Ascending aorta (tissue), 2 donors: ENCODE results near the gene FASTK. TPM values are rescaled to one million over a fixed set of nuclear protein-coding genes. Genes with fewer than 3 reads are reported as not detected.

Experiments used
- DNase-seq, 2 donors: peaks; one replicate each; pipeline ENCODE4 v3.0.0-alpha.2; 2019; ENCODE audit warnings: low spot score in 2 of 2
- H3K27ac ChIP-seq, 2 donors: fragments of 200-600 bp; sonication (generic); one replicate each; pipeline ENCODE4 v1.5.1; 2016 to 2017; ENCODE audit warnings: mild to moderate bottlenecking in 1 of 2
- H3K27me3 ChIP-seq: fragments of 200-600 bp; sonication (generic); one replicate; pipeline ENCODE4 v1.5.1; 2017
- H3K36me3 ChIP-seq, 2 donors: fragments of 200-600 bp; sonication (generic); one replicate each; pipeline ENCODE4 v1.5.1; 2016
- H3K4me1 ChIP-seq, 2 donors: fragments of 200-600 bp; sonication (generic); one replicate each; pipeline ENCODE4 v1.5.1; 2016 to 2017; ENCODE audit warnings: mild to moderate bottlenecking in 1 of 2
- H3K4me3 ChIP-seq, 2 donors: fragments of 200-600 bp; sonication (generic); one replicate each; pipeline ENCODE4 v1.5.1; 2016 to 2017; ENCODE audit warnings: mild to moderate bottlenecking in 1 of 2
- H3K9me3 ChIP-seq, 2 donors: fragments of 200-600 bp; sonication (generic); one replicate each; pipeline ENCODE4 v1.5.1; 2016
- CTCF ChIP-seq, 3 experiments: fragments of 200-600 bp in 2 of 3; fragments of 450-650 bp in 1 of 3; sonication (generic) in 2 of 3; IDR thresholded peaks; one replicate each; pipeline ENCODE4 v1.5.1; 2016 to 2019; ENCODE audit warnings: antibody characterized with exemption in 3 of 3, mild to moderate bottlenecking in 1 of 3, moderate library complexity in 1 of 3
- intact Hi-C: fragments of 100-400 bp; cut with DNase I; formaldehyde crosslinking; loops from one replicate; pipeline ENCODE4 v1.15.1; 2023
- total RNA-seq: library from RNA; depleted of rRNA; stranded (reverse); fragments of >200 nt; gene quantifications from one replicate; pipeline ENCODE4 v1.1.0, GENCODE V29; 2016

FASTK gene
- total RNA-seq, 1 donor from 2014 or later, result 121 TPM

DNA sequence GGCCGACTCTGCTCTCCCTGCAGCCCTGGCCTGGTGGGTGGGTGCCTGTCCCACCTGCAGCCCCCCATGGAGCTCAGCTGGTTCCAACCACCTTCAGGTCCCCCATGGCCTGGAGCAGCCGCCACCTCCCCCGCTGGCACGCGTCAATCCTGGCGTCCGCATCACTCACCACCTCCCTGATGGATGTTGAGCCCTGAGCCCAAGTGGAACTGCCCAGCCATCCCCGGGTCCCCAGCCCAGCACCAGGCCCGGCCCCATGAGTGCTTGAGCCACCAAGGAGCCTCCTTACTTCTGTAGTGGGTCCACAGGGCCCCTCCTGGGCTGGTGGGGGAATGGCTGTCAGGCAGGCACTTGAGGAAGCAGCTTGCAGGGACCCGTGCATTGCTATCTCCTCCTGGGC is 20.3 kb upstream of the FASTK start:
- peak in 1 of 2 donors; percentile 60 for DNase-seq
- Histone ChIP-seq H3K36me3 (peaks cover 0 to 7% of the 10 kb centered on the region in 2 donors), H3K4me1 (no peaks in the 10 kb centered on the region), H3K27ac (no peak overlapping the region), H3K9me3 (no peaks in the 10 kb centered on the region), H3K4me3 (no peak overlapping the region), H3K27me3 (no peaks in the 10 kb centered on the region)
- TF ChIP-seq CTCF (IDR thresholded peaks at IDR 0.05), result no peak
- intact Hi-C loops, result no loop called here

DNA sequence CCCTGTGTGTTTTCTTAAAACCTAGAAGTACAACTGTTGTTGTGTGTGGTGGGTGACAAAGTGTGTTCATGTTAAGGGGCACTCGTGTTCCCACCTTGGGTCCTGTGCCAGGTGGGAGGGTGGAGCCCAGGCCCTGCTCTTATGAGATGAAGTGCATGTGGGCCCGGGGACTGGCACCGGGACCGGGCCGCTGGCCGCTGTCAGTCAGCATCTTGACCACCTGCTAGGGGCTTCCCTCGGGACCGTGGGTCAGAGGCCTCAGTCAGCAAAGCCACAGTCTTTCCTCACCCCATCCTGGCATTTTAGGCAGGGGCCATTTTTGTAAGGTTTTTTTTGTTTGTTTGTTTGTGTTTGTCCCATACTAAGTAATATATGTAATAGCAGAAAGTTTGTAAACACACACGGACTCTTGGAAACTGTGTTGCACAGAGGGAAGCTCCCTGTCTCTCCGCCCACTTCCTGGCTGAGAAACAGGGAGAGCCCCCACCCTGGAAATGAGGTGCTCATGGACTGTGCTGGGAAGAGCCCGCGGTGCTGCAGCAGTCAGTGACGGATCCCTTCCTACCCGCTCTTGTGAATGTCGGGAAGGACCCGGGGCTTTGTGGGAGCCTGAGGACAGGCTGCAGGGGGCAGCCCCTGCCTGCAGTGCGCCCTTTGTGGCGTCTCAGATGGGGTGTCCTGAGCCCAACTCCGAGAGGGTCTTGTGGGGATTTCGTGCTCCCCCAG is 19.0 kb upstream of the FASTK start:
- Histone ChIP-seq H3K27ac (no peak overlapping the region), H3K4me1 (no peaks in the 10 kb centered on the region), H3K36me3 (peaks cover 0 to 7% of the 10 kb centered on the region in 2 donors), H3K4me3 (no peak overlapping the region), H3K27me3 (no peaks in the 10 kb centered on the region), H3K9me3 (no peaks in the 10 kb centered on the region)
- DNase-seq, result peak in 1 of 2 donors; percentile 62
- intact Hi-C loops, result no loop called here
- no peak for TF ChIP-seq CTCF (IDR thresholded peaks at IDR 0.05)

DNA sequence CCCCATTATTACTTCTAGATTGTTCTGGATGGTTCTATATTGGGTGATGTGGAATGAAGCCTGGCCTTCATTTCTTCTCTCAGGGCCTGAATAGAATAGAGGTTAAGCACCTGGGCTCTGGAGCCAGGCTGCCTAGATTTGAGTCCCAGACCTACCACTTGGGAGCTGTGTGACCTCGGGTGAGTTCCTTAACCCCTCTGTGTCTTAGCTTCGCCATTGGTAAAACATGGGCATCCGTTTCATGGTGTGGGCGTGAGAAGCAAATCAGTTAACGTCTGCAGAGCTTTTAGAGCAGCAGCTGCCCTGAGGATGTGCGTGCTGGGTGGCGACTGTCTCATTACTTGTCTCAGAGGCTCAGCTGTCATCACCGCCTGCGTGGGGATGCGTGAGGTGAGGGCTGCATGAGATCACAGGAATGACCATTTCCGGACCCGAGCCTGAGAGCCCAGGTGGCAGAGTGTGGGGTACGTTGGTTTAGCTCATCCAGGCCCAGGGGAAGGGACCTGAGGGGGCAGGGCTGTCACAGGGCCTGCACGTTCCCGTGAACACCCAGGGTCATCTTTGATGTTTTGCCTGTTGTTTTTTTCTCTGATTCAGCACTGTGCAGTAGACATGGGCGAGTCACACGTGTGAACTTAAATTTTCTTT is 15.3 kb upstream of the FASTK start:
- no peaks in the 10 kb centered on the region for H3K27me3 ChIP-seq
- no peaks in the 10 kb centered on the region for H3K4me1 ChIP-seq
- H3K9me3 ChIP-seq, result no peaks in the 10 kb centered on the region
- H3K27ac ChIP-seq, result no peak overlapping the region
- no peak overlapping the region for H3K4me3 ChIP-seq
- peak in 1 of 2 donors; percentile 59 for DNase-seq
- TF ChIP-seq CTCF (IDR thresholded peaks at IDR 0.05), result no peak
- intact Hi-C loops, result no loop called here
- H3K36me3 ChIP-seq, result peaks cover 0 to 4% of the 10 kb centered on the region in 2 donors

DNA sequence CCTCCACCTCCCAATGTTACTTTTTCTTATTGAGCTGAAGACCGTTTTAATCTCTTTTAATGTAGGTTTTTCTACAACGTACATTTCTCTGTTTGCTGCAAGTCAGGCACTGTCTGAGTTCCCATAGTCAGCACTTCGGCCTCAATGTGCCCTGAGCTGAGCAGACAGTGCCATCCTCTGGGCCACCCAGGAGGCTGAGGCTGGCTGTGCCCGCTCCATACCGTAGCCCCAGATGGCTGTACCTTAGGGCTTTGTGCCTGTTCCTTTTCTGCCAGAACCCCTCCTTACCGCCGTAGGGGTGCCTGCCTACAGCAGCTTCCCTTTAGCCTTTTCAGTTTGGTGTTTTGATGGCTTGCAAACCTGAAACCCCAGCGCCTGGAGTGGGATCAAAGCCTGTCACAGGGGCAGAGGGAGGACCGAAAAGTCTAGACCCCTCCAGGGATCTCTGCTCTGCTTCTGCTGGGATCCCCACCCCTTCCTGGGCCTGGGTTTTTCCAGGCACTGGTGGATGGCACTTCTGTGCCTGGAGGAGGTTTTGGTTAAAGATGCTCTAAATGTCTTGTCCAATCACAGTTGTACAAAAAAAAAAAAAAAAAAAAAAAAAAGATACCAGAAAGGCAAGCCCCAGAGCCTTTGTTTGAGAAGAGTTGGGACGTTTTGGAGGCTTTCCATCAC is 14.7 kb upstream of the FASTK start:
- no peaks in the 10 kb centered on the region for H3K27me3 ChIP-seq
- no peak for TF ChIP-seq CTCF (IDR thresholded peaks at IDR 0.05)
- H3K4me3 ChIP-seq, result no peak overlapping the region
- intact Hi-C loops, result no loop called here
- no peak overlapping the region for H3K27ac ChIP-seq
- H3K4me1 ChIP-seq, result no peaks in the 10 kb centered on the region
- no peak for DNase-seq
- no peaks in the 10 kb centered on the region for H3K9me3 ChIP-seq
- H3K36me3 ChIP-seq, result peaks cover 0 to 4% of the 10 kb centered on the region in 2 donors

DNA sequence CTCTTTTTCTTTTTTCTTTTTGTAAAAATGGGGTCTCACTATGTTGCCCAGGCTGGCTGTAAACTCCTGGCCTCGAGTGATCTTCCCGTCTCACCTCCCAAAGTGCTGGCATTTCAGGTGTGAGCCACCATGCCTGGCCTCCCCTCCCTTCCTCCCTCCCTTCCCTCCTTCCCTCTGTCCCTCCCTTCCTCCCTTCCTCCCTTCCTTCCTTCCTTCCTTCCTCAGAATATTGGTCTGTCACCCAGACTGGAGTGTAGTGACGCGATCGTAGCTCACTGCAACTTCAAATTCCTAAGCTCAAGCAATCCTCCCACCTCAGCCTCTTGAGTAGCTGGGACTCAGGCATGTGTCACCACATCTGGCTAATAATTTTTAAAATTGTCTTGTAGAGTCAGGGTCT is 14.1 kb upstream of the FASTK start:
- H3K4me1 ChIP-seq, result peaks cover 0 to 5% of the 10 kb centered on the region in 2 donors
- intact Hi-C loops, result no loop called here
- H3K27ac ChIP-seq, result no peak overlapping the region

More for the DNA sequence above, 14.1 kb upstream of the FASTK start:
- Histone ChIP-seq H3K27me3 (no peaks in the 10 kb centered on the region), H3K9me3 (no peaks in the 10 kb centered on the region), H3K4me3 (no peak overlapping the region), H3K36me3 (peaks cover 0 to 4% of the 10 kb centered on the region in 2 donors)
- no peak for TF ChIP-seq CTCF (IDR thresholded peaks at IDR 0.05)
- DNase-seq, result no peak
